ENCODE data around the gene TRPC4. TPM values are rescaled to one million over a fixed set of nuclear protein-coding genes. Genes with fewer than 3 reads are reported as not detected.

TRPC4 gene
- total RNA-seq, 1 experiment from 2014 or later: 19.0 TPM

DNA sequence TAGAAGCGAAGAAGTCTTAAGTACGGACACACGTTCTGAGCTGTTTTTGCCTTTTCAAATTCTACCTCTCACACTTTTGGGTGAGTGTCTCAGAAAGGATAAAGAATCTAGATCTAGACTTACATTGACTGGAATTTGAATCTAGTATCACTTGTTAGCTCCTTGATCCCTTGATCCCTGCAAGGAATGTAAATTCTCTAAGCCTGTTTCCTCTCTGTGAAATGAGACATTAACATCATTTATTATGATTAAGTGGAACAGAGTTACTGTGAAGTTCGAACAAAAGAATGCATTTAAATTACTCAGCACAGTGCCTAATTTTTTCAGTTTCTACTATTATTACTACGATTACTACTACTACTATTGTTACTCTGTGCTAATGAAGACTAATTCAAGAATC is 184.4 kb downstream of the TRPC4 start:
- no CpG with 5 or more reads among the region's 5 CpGs for WGBS (ENCODE audit: extremely low coverage, insufficient read length, low lambda C conversion rate)
- no peak overlapping the region for H3K4me3 Mint-ChIP-seq
- no peaks in the 10 kb centered on the region for H3K79me2 ChIP-seq (ENCODE audit: insufficient read depth, low read length)
- DNase-seq: no peak
- H3K18ac ChIP-seq (ENCODE audit: insufficient read length, low read depth, low read length): no peak overlapping the region
- peaks cover 17 to 21% of the 10 kb centered on the region in 2 experiments for H3K4me1 Mint-ChIP-seq
- H3K56ac ChIP-seq (ENCODE audit: insufficient read length, low read depth, low read length): no peak overlapping the region
- H2BK5ac ChIP-seq (ENCODE audit: insufficient read length, low read length): no peak overlapping the region
- no peaks in the 10 kb centered on the region for H3K23me2 ChIP-seq (ENCODE audit: insufficient read length, low read depth, low read length, poor library complexity, severe bottlenecking)
- H3K79me1 ChIP-seq (ENCODE audit: insufficient read depth, low read depth, low read length, poor library complexity, severe bottlenecking): no peaks in the 10 kb centered on the region
- peaks cover 0 to 9% (median 0%) of the 10 kb centered on the region in 3 experiments; a peak in 2 of 7 replicates for H3K36me3 Mint-ChIP-seq (ENCODE audit: insufficient read depth in 1 of 3, low read depth in 3 of 3)
- no peaks in the 10 kb centered on the region for H4K20me1 ChIP-seq (ENCODE audit: control insufficient read depth, insufficient read depth, insufficient read length)
- peak overlapping the region in 1 of 3 experiments; percentile 7; a peak in 2 of 7 replicates for H3K27ac Mint-ChIP-seq
- no peak overlapping the region for H3K27ac ChIP-seq (ENCODE audit: insufficient read length, low read depth, low read length)
- H3K4ac ChIP-seq (ENCODE audit: low read depth, low read length): no peak overlapping the region
- H2BK12ac ChIP-seq (ENCODE audit: insufficient read length, low read depth, low read length): no peak overlapping the region
- H3K14ac ChIP-seq (ENCODE audit: insufficient read depth, low read length): no peak overlapping the region
- H3K23ac ChIP-seq (ENCODE audit: insufficient read length, low read depth, low read length): no peak overlapping the region
- TF ChIP-seq, protein P1, sequence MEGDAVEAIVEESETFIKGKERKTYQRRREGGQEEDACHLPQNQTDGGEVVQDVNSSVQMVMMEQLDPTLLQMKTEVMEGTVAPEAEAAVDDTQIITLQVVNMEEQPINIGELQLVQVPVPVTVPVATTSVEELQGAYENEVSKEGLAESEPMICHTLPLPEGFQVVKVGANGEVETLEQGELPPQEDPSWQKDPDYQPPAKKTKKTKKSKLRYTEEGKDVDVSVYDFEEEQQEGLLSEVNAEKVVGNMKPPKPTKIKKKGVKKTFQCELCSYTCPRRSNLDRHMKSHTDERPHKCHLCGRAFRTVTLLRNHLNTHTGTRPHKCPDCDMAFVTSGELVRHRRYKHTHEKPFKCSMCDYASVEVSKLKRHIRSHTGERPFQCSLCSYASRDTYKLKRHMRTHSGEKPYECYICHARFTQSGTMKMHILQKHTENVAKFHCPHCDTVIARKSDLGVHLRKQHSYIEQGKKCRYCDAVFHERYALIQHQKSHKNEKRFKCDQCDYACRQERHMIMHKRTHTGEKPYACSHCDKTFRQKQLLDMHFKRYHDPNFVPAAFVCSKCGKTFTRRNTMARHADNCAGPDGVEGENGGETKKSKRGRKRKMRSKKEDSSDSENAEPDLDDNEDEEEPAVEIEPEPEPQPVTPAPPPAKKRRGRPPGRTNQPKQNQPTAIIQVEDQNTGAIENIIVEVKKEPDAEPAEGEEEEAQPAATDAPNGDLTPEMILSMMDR (conservative IDR thresholded peaks at IDR 0.05): no peak
- H2BK120ac ChIP-seq (ENCODE audit: low read depth, low read length, poor library complexity, severe bottlenecking): no peak overlapping the region
- H4K91ac ChIP-seq (ENCODE audit: insufficient read length, low read depth, low read length): no peak overlapping the region
- no peak overlapping the region for H2BK15ac ChIP-seq (ENCODE audit: low read depth, low read length)
- no peak overlapping the region for H3K4me2 ChIP-seq (ENCODE audit: insufficient read depth, insufficient read length, low read length)
- no peak overlapping the region for H3K9ac ChIP-seq (ENCODE audit: extremely low read depth, insufficient read length, low read length)
- H3K27me3 ChIP-seq (ENCODE audit: insufficient read depth, low read length): no peaks in the 10 kb centered on the region
- no peaks in the 10 kb centered on the region for H3K9me3 Mint-ChIP-seq
- no peak overlapping the region for H2AFZ ChIP-seq (ENCODE audit: low read length)
- H3K4me1 ChIP-seq (ENCODE audit: insufficient read depth, low read length): no peaks in the 10 kb centered on the region
- H3K27me3 Mint-ChIP-seq (ENCODE audit: low read depth): no peaks in the 10 kb centered on the region
- no peak overlapping the region for H2BK20ac ChIP-seq (ENCODE audit: low read depth, low read length, poor library complexity, severe bottlenecking)
- H3T11ph ChIP-seq (ENCODE audit: low read length): no peak overlapping the region
- no peak overlapping the region for H2AK5ac ChIP-seq (ENCODE audit: insufficient read length, low read length)
- no peaks in the 10 kb centered on the region for H3K9me3 ChIP-seq (ENCODE audit: control insufficient read depth, low read depth, low read length)
- H4K8ac ChIP-seq (replicated peaks; ENCODE audit: insufficient read length, low read depth, low read length): no peak overlapping the region
- H4K5ac ChIP-seq (ENCODE audit: insufficient read length, low read depth, low read length): no peak overlapping the region

All from H9 (cell line).